Astrocyte (in vitro differentiated cells and primary cell): ENCODE measurements around the gene HOXA11. TPM values are rescaled to one million over a fixed set of nuclear protein-coding genes. Genes with fewer than 3 reads are reported as not detected.
A peak's percentile ranks its signal among the peaks of the same experiment; 100 is the strongest.

Experiments
- DNase-seq: peaks from one replicate; pipeline ENCODE4 v3.0.0-alpha.2; 2010; ENCODE audit warnings: low read depth
- FAIRE-seq: peaks from 2 replicates; lab custom pipeline; 2011; peaks lifted over from hg19 to GRCh38; lab: Jason Lieb, UNC
- H2AFZ ChIP-seq: 2 replicates; pipeline ENCODE4 v1.6.0; 2012; ENCODE audit warnings: low read depth, low read length, inconsistent platforms
- H3K27ac ChIP-seq: 2 replicates; pipeline ENCODE4 v1.5.1; 2011; ENCODE audit warnings: low read depth, low read length, inconsistent platforms
- H3K27me3 ChIP-seq: 2 replicates; pipeline ENCODE4 v1.6.0; 2011; ENCODE audit warnings: low read length, inconsistent platforms; ENCODE audit not compliant: insufficient read depth
- H3K36me3 ChIP-seq: 2 replicates; pipeline ENCODE4 v1.5.1; 2011; ENCODE audit warnings: low read length, inconsistent platforms; ENCODE audit not compliant: insufficient read depth
- H3K4me1 ChIP-seq: 2 replicates; pipeline ENCODE4 v1.5.1; 2011; ENCODE audit warnings: low read length, inconsistent platforms; ENCODE audit not compliant: insufficient read depth
- H3K4me2 ChIP-seq: 2 replicates; pipeline ENCODE4 v1.6.0; 2012; ENCODE audit warnings: low read length, inconsistent platforms
- H3K4me3 ChIP-seq: 2 replicates; pipeline ENCODE4 v1.5.1; 2011; ENCODE audit warnings: low read depth, mild to moderate bottlenecking, low read length, inconsistent platforms; ENCODE audit not compliant: insufficient read depth
- H3K79me2 ChIP-seq: 2 replicates; pipeline ENCODE4 v1.6.0; 2012; ENCODE audit warnings: mild to moderate bottlenecking, low read length, inconsistent platforms; ENCODE audit not compliant: insufficient read depth
- H3K9ac ChIP-seq: 2 replicates; pipeline ENCODE4 v1.6.0; 2012; ENCODE audit warnings: mild to moderate bottlenecking, low read length, inconsistent platforms
- H3K9me3 ChIP-seq: 2 replicates; pipeline ENCODE4 v1.5.1; 2012; ENCODE audit warnings: low read depth, mild to moderate bottlenecking, low read length, inconsistent platforms; ENCODE audit not compliant: insufficient read depth
- H4K20me1 ChIP-seq: 2 replicates; pipeline ENCODE4 v1.6.0; 2012; ENCODE audit warnings: low read length, inconsistent platforms; ENCODE audit not compliant: insufficient read depth
- H3K27ac Mint-ChIP-seq: one replicate; pipeline ENCODE4 v1.8.0; 2021; ENCODE audit warnings: mild to moderate bottlenecking, mixed read lengths; ENCODE audit not compliant: unreplicated experiment
- H3K27me3 Mint-ChIP-seq: one replicate; pipeline ENCODE4 v1.8.0; 2021; ENCODE audit warnings: low read depth, mixed read lengths; ENCODE audit not compliant: unreplicated experiment
- H3K36me3 Mint-ChIP-seq: one replicate; pipeline ENCODE4 v1.8.0; 2021; ENCODE audit warnings: low read depth, mixed read lengths; ENCODE audit not compliant: unreplicated experiment
- H3K4me1 Mint-ChIP-seq: one replicate; pipeline ENCODE4 v1.8.0; 2021; ENCODE audit warnings: low read depth, mixed read lengths; ENCODE audit not compliant: unreplicated experiment
- H3K4me3 Mint-ChIP-seq: one replicate; pipeline ENCODE4 v1.8.0; 2021; ENCODE audit warnings: mild to moderate bottlenecking, moderate library complexity, mixed read lengths; ENCODE audit not compliant: unreplicated experiment
- H3K9me3 Mint-ChIP-seq: one replicate; pipeline ENCODE4 v1.8.0; 2021; ENCODE audit warnings: mild to moderate bottlenecking, mixed read lengths; ENCODE audit not compliant: unreplicated experiment
- CTCF ChIP-seq: IDR thresholded peaks from 2 replicates; pipeline ENCODE4 v1.5.1; 2011; ENCODE audit warnings: low read depth, mild to moderate bottlenecking, inconsistent platforms, low read length, moderate library complexity; ENCODE audit not compliant: insufficient read depth
- EZH2 ChIP-seq: IDR thresholded peaks from 2 replicates; pipeline ENCODE4 v1.6.1; 2012; ENCODE audit warnings: mild to moderate bottlenecking, low read length, inconsistent platforms; ENCODE audit not compliant: insufficient read depth
- total RNA-seq: library from RNA; stranded (reverse); gene quantifications from 2 replicates; pipeline ENCODE4 v1.2.1, GENCODE V29; 2021

HOXA11 gene
- total RNA-seq, 1 donor from 2014 or later, result not detected

- FAIRE-seq (no peak), DNase-seq (no peak)
- Histone ChIP-seq H3K4me1 (peaks cover 5% of the 10 kb centered on the region), H3K27ac (no peak overlapping the region), H3K79me2 (no peaks in the 10 kb centered on the region), H4K20me1 (peaks cover 2% of the 10 kb centered on the region), H3K9ac (no peak overlapping the region), H2AFZ (no peak overlapping the region), H3K4me3 (no peak overlapping the region), H3K4me2 (no peak overlapping the region), H3K9me3 (peaks cover 22% of the 10 kb centered on the region), H3K36me3 (no peaks in the 10 kb centered on the region), H3K27me3 (peaks cover 95% of the 10 kb centered on the region)
- TF ChIP-seq CTCF (no peak), EZH2 (peak; percentile 62)
- H3K9me3 Mint-ChIP-seq, result peaks cover 55% of the 10 kb centered on the region
- no peaks in the 10 kb centered on the region for H3K36me3 Mint-ChIP-seq
- H3K4me3 Mint-ChIP-seq, result no peak overlapping the region
- no peaks in the 10 kb centered on the region for H3K4me1 Mint-ChIP-seq
- no peak overlapping the region for H3K27ac Mint-ChIP-seq
- peaks cover 82% of the 10 kb centered on the region for H3K27me3 Mint-ChIP-seq
These were observed 36.8 kb downstream of the HOXA11 start for GRCh38 chr7:27148031-27148755.

- H3K4me2 ChIP-seq, result no peak within 1 kb of the TSS
- peaks cover 94% of the 10 kb centered on the region for H3K27me3 ChIP-seq
These were observed 37.6 kb downstream of the HOXA11 start, which contains the start of gene HOXA6 for GRCh38 chr7:27147199-27148030. HOXA6 (minus strand) TSS chr7:27147774; CDS start chr7:27147749, 25 bp downstream.

More at GRCh38 chr7:27147199-27148030, 37.6 kb downstream of the HOXA11 start, which contains the start of gene HOXA6:
- Mint-ChIP-seq H3K36me3 (no peaks in the 10 kb centered on the region), H3K27ac (no peak within 1 kb of the TSS), H3K4me3 (no peak within 1 kb of the TSS), H3K27me3 (peaks cover 82% of the 10 kb centered on the region), H3K9me3 (peaks cover 55% of the 10 kb centered on the region), H3K4me1 (no peaks in the 10 kb centered on the region)
- H3K36me3 ChIP-seq, result no peaks in the 10 kb centered on the region
- peak; percentile 67 for TF ChIP-seq EZH2
- no peak for TF ChIP-seq CTCF
- H3K4me1 ChIP-seq, result peaks cover 5% of the 10 kb centered on the region
- no peak within 1 kb of the TSS for H3K9ac ChIP-seq
- peak within 1 kb of the TSS; percentile 18 for H2AFZ ChIP-seq
- no peak within 1 kb of the TSS for H3K4me3 ChIP-seq
- peaks cover 22% of the 10 kb centered on the region for H3K9me3 ChIP-seq
- no peaks in the 10 kb centered on the region for H3K79me2 ChIP-seq
- FAIRE-seq (no peak), DNase-seq (no peak)
- no peak within 1 kb of the TSS for H3K27ac ChIP-seq
- peaks cover 2% of the 10 kb centered on the region for H4K20me1 ChIP-seq
